ENCODE data around the gene SEMA3D.
A peak's percentile ranks its signal among the peaks of the same experiment; 100 is the strongest.

The SEMA3D gene

GRCh38 chr7:85186521-85187241, at the start of gene SEMA3D:
TSS of gene SEMA3D (minus strand) at chr7:85187056. CDS start at chr7:85121891, 65,165 bp downstream.
- DNase-seq: peak; percentile 82

- no peak for DNase-seq
Observed at GRCh38 chr7:85234730-85235129, 47.9 kb upstream of the SEMA3D start.

GRCh38 chr7:85232068-85232467, 45.2 kb upstream of the SEMA3D start:
- DNase-seq: no peak

GRCh38 chr7:85230623-85231022, 43.8 kb upstream of the SEMA3D start:
- DNase-seq: no peak

GRCh38 chr7:85229544-85229943, 42.7 kb upstream of the SEMA3D start:
- DNase-seq: no peak

- DNase-seq: no peak
Observed at GRCh38 chr7:85226361-85227085, 39.7 kb upstream of the SEMA3D start.

GRCh38 chr7:85224171-85224570, 37.3 kb upstream of the SEMA3D start:
- DNase-seq: no peak

- DNase-seq: no peak
Observed at GRCh38 chr7:85222522-85222921, 35.7 kb upstream of the SEMA3D start.

GRCh38 chr7:85221796-85222195, 34.9 kb upstream of the SEMA3D start:
- no peak for DNase-seq

GRCh38 chr7:85220651-85221050, 33.8 kb upstream of the SEMA3D start:
- no peak for DNase-seq

- DNase-seq: no peak
Observed at GRCh38 chr7:85220023-85220422, 33.2 kb upstream of the SEMA3D start.

GRCh38 chr7:85217085-85217484, 30.2 kb upstream of the SEMA3D start:
- no peak for DNase-seq

GRCh38 chr7:85215098-85215497, 28.2 kb upstream of the SEMA3D start:
- DNase-seq: no peak

GRCh38 chr7:85213500-85213899, 26.6 kb upstream of the SEMA3D start:
- DNase-seq: no peak

- no peak for DNase-seq
Observed at GRCh38 chr7:85205754-85206153, 18.9 kb upstream of the SEMA3D start.

- DNase-seq: no peak
Observed at GRCh38 chr7:85204496-85204895, 17.6 kb upstream of the SEMA3D start.

GRCh38 chr7:85204061-85204460, 17.2 kb upstream of the SEMA3D start:
- no peak for DNase-seq

- DNase-seq: no peak
Observed at GRCh38 chr7:85201209-85201608, 14.4 kb upstream of the SEMA3D start.

GRCh38 chr7:85196696-85197095, 9.8 kb upstream of the SEMA3D start:
- DNase-seq: no peak

GRCh38 chr7:85191383-85191782, 4.5 kb upstream of the SEMA3D start:
- peak; percentile 37 for DNase-seq

GRCh38 chr7:85186083-85186520, 754 bp downstream of the SEMA3D start:
- peak; percentile 29 for DNase-seq

- peak; percentile 20 for DNase-seq
Observed at GRCh38 chr7:85185424-85186082, 1.3 kb downstream of the SEMA3D start.

GRCh38 chr7:85184599-85185423, 2.0 kb downstream of the SEMA3D start:
- no peak for DNase-seq

Data from hematopoietic multipotent progenitor cell treated with erythropoietin and hydrocortisone succinate and interleukin-3 and kit ligand, for 4 days (in vitro differentiated cells).